NB4 (cell line): ENCODE results near the gene CAPN10.

Experiments
- POLR2A ChIP-seq: IDR thresholded peaks from 2 replicates; pipeline ENCODE4 v1.6.1; 2011; ENCODE audit warnings: mild to moderate bottlenecking; ENCODE audit not compliant: insufficient read length; ENCODE audit errors: extremely low read depth
- TF ChIP-seq, protein P1 (sequence below): IDR thresholded peaks from one replicate; pipeline ENCODE4 v1.5.1; 2012; ENCODE audit warnings: low read depth, low read length

DNA sequence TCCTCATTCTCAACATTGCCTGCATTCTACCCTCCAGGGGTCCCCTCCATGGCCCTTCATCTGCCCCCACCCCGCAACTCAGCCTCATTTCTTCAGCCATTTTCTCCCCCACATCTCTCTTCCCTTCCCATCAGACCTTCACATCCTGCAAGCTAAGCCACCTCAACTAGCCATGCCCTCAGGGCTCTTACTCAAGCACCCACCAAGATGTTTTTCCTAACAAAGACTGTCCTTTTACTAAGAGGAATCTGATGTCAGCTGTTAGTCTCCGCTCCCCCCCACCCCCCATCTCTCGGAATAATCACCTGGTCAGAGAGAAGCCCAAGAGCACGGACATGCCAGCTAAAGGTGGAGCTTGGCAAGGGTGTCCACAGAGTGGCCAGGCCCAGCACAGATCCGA is 4.7 kb upstream of the CAPN10 start:
- no peak for TF ChIP-seq POLR2A
- TF ChIP-seq, protein P1, sequence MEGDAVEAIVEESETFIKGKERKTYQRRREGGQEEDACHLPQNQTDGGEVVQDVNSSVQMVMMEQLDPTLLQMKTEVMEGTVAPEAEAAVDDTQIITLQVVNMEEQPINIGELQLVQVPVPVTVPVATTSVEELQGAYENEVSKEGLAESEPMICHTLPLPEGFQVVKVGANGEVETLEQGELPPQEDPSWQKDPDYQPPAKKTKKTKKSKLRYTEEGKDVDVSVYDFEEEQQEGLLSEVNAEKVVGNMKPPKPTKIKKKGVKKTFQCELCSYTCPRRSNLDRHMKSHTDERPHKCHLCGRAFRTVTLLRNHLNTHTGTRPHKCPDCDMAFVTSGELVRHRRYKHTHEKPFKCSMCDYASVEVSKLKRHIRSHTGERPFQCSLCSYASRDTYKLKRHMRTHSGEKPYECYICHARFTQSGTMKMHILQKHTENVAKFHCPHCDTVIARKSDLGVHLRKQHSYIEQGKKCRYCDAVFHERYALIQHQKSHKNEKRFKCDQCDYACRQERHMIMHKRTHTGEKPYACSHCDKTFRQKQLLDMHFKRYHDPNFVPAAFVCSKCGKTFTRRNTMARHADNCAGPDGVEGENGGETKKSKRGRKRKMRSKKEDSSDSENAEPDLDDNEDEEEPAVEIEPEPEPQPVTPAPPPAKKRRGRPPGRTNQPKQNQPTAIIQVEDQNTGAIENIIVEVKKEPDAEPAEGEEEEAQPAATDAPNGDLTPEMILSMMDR: no peak
